RCC 7860 (cell line): Measurements from ENCODE around the gene UNG.
"Not testable (repeated sequence)": the region's sequence is repeated elsewhere in the genome, so short reads cannot be mapped to it uniquely, and the experiment has no call there.

ENCODE experiments used
- DNase-seq: peaks from one replicate; pipeline ENCODE4 v3.0.0-alpha.2; 2015; ENCODE audit warnings: low spot score
- FAIRE-seq: peaks from 2 replicates; lab custom pipeline; 2012; peaks lifted over from hg19 to GRCh38; lab: Jason Lieb, UNC

UNG gene

GRCh38 chr12:109097435-109098182, at the start of gene UNG:
UNG (plus strand) TSS chr12:109097597; CDS start chr12:109097680, 83 bp downstream.
- DNase-seq (peak; percentile 79), FAIRE-seq (peak; percentile 25)

DNA sequence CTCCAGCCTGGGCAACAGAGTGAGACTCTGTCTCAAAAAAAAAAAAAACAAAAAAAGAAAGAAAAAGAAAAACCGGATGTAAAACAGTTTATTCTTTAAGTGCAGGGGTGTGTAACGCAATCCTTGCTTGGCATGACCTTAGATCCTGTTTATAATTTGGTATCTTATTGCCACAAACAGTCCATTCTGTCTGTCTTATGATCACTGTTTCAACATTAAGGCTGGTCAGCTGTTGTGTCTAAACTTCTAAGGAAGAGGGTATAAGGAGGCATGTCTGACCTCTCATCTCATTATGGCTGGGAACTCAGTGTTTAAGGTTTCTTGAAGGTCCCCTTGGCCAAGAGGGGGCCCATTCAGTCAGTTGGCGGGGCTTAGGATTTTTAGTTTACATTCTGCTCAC, 48.7 kb upstream of the UNG start:
- DNase-seq, FAIRE-seq: not testable (repeated sequence)

DNA sequence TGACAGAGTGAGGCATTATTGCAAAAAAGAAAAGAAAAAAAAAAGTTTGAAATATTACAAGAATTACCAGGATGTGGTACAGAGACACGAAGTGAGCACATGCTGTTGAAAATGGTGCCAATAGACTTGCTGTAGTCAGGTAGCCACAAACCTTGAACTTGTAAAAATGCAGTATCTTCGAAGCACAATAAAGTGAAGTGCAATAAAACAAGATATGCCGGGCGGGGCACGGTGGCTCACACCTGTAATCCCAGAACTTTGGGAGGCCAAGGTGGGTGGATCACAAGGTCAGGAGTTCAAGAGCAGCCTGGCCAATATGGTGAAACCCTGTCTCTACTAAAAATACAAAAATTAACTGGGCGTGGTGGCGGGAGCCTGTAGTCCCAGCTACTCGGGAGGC, 47.6 kb upstream of the UNG start:
- FAIRE-seq, DNase-seq: not testable (repeated sequence)

- no peak for DNase-seq
- FAIRE-seq, result no peak
Measured at GRCh38 chr12:109052097-109052413, 45.3 kb upstream of the UNG start.

GRCh38 chr12:109052414-109053323, 44.7 kb upstream of the UNG start, which contains the start of gene USP30:
USP30 (plus strand) TSS chr12:109052576; CDS start chr12:109052679, 103 bp downstream.
- no peak for FAIRE-seq
- DNase-seq, result peak; percentile 60

DNA sequence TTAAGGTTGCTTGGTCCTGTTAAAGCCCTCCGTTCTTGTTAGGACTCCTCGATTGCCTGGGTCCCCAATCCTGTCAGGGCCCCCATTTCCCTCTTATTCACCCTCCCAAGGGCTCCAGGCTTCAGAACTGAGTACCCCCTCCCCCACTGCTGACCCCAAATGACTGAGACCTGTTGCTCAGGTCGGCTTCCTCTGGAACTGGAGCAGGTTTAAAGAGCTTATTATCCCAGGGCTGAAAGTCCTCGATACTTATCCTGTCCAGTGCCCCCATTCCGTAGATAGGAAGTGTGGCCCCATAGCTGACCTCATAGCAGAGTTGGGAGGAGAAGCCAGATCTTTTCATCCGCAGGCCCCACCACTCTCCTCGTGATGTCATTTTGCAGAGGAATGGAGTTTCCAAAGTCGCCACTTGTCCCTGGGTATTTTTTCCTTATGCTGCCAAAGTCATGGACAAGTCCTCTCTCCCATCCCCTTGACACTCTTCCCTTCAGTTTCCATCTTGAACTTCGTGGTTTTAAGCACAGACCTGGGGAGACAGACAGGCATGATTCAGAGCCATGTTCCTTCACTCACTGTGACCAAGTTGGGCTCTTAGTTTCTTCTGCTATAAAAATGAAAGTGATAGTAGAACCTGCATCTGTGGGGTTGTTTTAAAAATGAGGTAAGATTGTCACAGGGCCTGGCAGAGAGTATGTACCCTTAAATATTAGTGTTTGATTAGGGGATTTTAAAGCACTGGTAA, 43.8 kb upstream of the UNG start:
- FAIRE-seq, result no peak
- no peak for DNase-seq

GRCh38 chr12:109054124-109054513, 43.3 kb upstream of the UNG start:
- FAIRE-seq, DNase-seq: not testable (repeated sequence)

DNA sequence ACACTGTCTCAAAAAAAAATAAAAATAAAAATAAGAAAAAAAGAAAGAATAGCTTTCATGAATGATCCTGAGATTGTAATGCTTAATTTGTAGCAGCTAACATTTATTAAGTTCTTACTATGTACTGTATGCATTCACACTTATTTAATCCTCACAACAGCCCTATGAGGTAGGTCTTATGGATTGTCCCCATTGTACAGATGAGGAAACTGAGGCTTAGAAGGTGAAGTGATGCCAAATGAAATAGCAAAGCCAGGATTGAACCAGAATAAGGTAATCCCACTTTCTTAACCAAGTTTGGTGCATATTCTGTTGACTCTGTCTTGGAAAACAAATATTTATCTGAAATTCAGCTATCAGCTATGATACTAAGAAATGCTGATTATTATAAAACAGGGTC, 42.9 kb upstream of the UNG start:
- DNase-seq (no peak), FAIRE-seq (no peak)

DNA sequence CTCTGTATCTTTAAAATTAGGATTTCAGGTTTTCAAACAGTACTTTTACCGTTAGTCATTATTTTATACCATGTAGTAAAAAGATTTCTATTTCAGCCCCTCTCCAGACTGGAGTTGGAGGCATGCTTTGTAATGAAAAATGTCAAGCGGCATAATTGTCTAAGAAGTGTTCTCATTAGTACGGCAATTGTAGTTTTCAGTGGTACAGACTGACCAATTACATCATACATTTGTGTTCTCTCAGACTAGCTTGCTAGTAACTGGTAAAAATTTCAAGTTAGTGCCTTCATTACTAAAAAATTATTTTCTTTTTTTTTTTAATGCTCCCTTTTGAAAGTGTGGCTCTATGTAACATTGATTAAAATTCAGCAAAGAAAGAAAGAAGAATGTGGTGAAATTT, 40.5 kb upstream of the UNG start:
- DNase-seq (no peak), FAIRE-seq (no peak)

GRCh38 chr12:109057376-109057775, 40.0 kb upstream of the UNG start:
- no peak for FAIRE-seq
- no peak for DNase-seq

GRCh38 chr12:109058773-109059172, 38.6 kb upstream of the UNG start:
- FAIRE-seq (no peak), DNase-seq (no peak)

- no peak for FAIRE-seq
- no peak for DNase-seq
Measured at GRCh38 chr12:109064143-109064542, 33.3 kb upstream of the UNG start.

DNA sequence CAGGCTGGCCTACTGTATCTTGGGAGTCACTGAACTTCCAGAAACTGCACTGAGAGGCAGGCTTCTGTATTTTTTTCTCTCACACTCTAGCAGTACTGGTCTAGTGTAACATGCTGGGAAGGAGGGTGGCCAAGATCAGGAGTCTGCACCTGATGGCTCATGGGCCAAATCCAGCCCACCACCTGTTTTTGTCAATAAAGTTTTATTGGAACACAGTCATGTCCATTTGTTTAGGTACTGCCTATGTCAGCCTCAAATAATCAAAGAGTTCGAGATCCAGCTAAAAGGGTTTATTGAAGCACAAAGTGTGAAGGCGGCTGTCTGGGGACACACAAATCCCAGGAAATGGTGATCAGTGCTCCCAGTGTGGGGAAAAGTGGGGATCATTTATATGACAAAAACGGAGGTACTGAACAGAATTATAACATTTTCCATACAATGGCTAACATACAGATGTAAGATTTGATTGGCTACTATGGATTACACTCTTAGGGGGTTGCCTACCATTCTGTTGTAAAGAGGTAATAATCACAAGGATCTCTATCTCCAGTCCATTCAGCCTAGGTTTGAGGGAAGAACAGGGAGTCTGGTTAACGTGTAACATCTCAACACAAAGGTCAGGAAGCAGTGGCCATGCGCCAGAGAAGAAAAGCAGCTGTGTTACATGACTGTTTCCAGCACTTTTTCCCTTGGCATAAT, 32.1 kb upstream of the UNG start:
- no peak for DNase-seq
- FAIRE-seq, result no peak

DNA sequence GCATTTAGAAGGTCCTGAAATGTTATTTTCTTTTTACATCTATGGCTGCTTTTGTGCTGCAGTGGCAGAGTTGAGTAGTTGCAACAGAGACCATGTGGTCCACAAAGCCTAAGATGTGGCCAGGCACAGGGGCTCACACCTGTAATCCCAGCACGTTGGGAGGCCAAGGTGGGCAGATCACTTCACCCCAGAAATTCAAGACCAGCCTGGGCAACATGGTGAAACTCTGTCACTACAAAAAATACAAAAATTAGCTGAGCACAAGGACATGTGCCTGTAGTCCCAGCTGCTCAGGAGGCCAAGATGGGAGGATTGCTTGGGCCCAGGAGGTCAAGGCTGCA, 31.6 kb upstream of the UNG start:
- no peak for FAIRE-seq

DNA sequence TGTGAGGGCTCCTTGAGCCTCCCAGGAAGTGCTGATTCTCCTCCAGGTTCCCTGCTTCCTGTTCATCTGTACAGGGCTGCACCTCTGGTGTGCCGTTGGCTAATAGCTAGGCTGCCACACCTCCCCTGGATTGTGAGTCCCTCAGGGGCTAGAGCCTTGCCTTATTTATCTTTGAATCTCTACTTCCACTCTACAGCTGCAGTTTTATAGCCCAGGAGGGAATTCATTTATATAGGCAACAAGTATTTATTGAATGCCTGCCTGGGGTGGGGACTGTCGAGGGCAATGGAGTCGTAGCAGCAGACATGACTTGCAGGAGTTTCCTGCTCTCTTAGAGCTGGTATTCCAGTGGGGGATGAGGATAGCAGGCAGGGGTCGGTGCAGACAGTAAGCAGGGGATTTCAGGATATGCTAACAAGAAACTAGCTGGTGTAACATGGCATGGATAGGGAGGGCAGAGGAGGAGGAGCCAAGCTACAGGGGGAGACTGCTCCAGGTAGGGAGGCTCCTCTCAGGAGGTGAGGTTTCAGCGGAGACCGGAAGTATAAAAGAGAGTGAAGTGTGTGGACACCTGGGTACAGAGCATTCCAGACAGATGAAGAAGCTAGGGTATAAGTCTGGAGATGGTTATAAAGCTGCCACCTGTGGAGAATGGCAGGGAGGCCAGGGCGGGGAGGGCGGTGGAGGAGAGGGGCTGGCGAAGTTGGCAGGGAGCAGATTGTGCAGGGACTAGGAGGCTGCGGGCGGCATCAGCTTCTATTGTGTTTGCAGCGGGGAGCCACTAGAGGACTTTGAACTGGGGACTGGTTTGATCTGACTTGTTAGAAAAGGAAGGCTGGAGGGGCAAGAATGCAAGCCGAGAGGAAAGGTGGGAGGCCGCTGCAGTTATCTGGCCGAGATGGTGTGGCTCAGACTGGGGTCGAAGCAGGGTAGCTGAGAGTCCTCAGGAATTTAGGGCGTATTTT, 27.8 kb upstream of the UNG start:
- no peak for DNase-seq
- FAIRE-seq, result no peak

More for the DNA sequence above, 31.6 kb upstream of the UNG start:
- DNase-seq, result no peak

DNA sequence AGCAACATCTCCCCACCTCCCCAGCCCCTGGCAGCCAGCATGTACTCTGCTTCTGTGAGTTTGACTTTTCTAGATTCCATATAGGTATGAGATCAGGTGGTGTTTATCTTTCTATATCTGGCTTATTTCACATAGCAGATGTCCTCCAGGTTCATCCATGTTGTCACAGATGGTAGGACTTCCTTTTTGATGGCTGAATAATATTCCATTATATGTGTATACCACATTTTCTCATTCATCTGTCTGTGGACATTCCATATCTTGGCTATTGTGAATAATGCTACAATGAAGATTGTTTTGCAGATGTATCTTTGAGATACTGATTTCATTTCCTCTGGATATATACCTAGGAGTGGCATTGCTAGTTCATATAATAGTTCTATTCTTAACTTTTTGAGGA, 22.5 kb upstream of the UNG start:
- DNase-seq, result no peak
- FAIRE-seq, result no peak

- FAIRE-seq (no peak), DNase-seq (no peak)
Measured at GRCh38 chr12:109082751-109083150, 14.6 kb upstream of the UNG start.

- no peak for FAIRE-seq
- no peak for DNase-seq
Measured at GRCh38 chr12:109084425-109084824, 13.0 kb upstream of the UNG start.

GRCh38 chr12:109085590-109085989, 11.8 kb upstream of the UNG start:
- FAIRE-seq (no peak), DNase-seq (no peak)

GRCh38 chr12:109087250-109087649, 10.1 kb upstream of the UNG start:
- DNase-seq, result no peak
- no peak for FAIRE-seq
